Fibroblast of peridontal ligament (primary cell): ENCODE measurements around the gene VWF.

Experiments used
- DNase-seq: peaks from one replicate; pipeline ENCODE4 v3.0.0-alpha.2; 2010; ENCODE audit errors: extremely low read depth

VWF gene

GRCh38 chr12:6058481-6059161 is 65.8 kb downstream of the VWF start:
- DNase-seq: no peak

- DNase-seq: no peak
Measured at GRCh38 chr12:6057700-6058099, 66.8 kb downstream of the VWF start.

- DNase-seq: no peak
Measured at GRCh38 chr12:6056406-6057240, 67.8 kb downstream of the VWF start.

- DNase-seq: no peak
Measured at GRCh38 chr12:6053541-6053940, 70.9 kb downstream of the VWF start.

- DNase-seq: peak; percentile 60
Measured at GRCh38 chr12:6052940-6053329, 71.5 kb downstream of the VWF start.

GRCh38 chr12:6052206-6052939 is 72.1 kb downstream of the VWF start:
- no peak for DNase-seq

GRCh38 chr12:6049992-6050391 is 74.5 kb downstream of the VWF start:
- DNase-seq: no peak

- peak; percentile 90 for DNase-seq
Measured at GRCh38 chr12:6049587-6049986, 74.9 kb downstream of the VWF start.

- peak; percentile 90 for DNase-seq
Measured at GRCh38 chr12:6047249-6048237, 76.9 kb downstream of the VWF start.

- DNase-seq: no peak
Measured at GRCh38 chr12:6046511-6047180, 77.8 kb downstream of the VWF start.

GRCh38 chr12:6045438-6045837 is 79.0 kb downstream of the VWF start:
- no peak for DNase-seq

GRCh38 chr12:6044082-6044481 is 80.4 kb downstream of the VWF start:
- DNase-seq: no peak

GRCh38 chr12:6042446-6042845 is 82.0 kb downstream of the VWF start:
- no peak for DNase-seq

GRCh38 chr12:6041891-6042290 is 82.6 kb downstream of the VWF start:
- DNase-seq: no peak

- DNase-seq: no peak
Measured at GRCh38 chr12:6040815-6041214, 83.7 kb downstream of the VWF start.

GRCh38 chr12:6039894-6040601 is 84.4 kb downstream of the VWF start:
- peak; percentile 85 for DNase-seq

GRCh38 chr12:6038160-6038559 is 86.3 kb downstream of the VWF start:
- DNase-seq: peak; percentile 60

GRCh38 chr12:6037459-6037858 is 87.0 kb downstream of the VWF start:
- no peak for DNase-seq

GRCh38 chr12:6036509-6036908 is 88.0 kb downstream of the VWF start:
- no peak for DNase-seq

GRCh38 chr12:6034596-6034995 is 89.9 kb downstream of the VWF start:
- no peak for DNase-seq
